ENCODE results near the gene SYT15.

Gene SYT15

GRCh38 chr10:46544989-46545791 is 33.7 kb upstream of the SYT15 start:
- no peak for DNase-seq (ENCODE audit: low read depth, low spot score)

- DNase-seq (ENCODE audit: low read depth, low spot score) = no peak
Observed at GRCh38 chr10:46545861-46546590, 32.9 kb upstream of the SYT15 start.

GRCh38 chr10:46546591-46547540 is 32.1 kb upstream of the SYT15 start:
- no peak for DNase-seq (ENCODE audit: low read depth, low spot score)

GRCh38 chr10:46547541-46548497 is 31.1 kb upstream of the SYT15 start:
- no peak for DNase-seq (ENCODE audit: low read depth, low spot score)

- DNase-seq (ENCODE audit: low read depth, low spot score) = no peak
Observed at GRCh38 chr10:46548498-46549090, 30.3 kb upstream of the SYT15 start.

GRCh38 chr10:46549171-46550075 is 29.5 kb upstream of the SYT15 start:
- no peak for DNase-seq (ENCODE audit: low read depth, low spot score)

GRCh38 chr10:46550076-46550790 is 28.7 kb upstream of the SYT15 start:
- DNase-seq (ENCODE audit: low read depth, low spot score) = no peak

- DNase-seq (ENCODE audit: low read depth, low spot score) = no peak
Observed at GRCh38 chr10:46550795-46551700, 27.9 kb upstream of the SYT15 start.

- no peak for DNase-seq (ENCODE audit: low read depth, low spot score)
Observed at GRCh38 chr10:46551701-46552525, 27.0 kb upstream of the SYT15 start.

GRCh38 chr10:46552526-46553237 is 26.2 kb upstream of the SYT15 start:
- no peak for DNase-seq (ENCODE audit: low read depth, low spot score)

GRCh38 chr10:46553238-46554049 is 25.5 kb upstream of the SYT15 start:
- DNase-seq (ENCODE audit: low read depth, low spot score) = no peak

- DNase-seq (ENCODE audit: low read depth, low spot score) = no peak
Observed at GRCh38 chr10:46554166-46554781, 24.7 kb upstream of the SYT15 start.

- no peak for DNase-seq (ENCODE audit: low read depth, low spot score)
Observed at GRCh38 chr10:46555366-46555712, 23.6 kb upstream of the SYT15 start.

GRCh38 chr10:46555713-46556514 is 23.0 kb upstream of the SYT15 start:
- no peak for DNase-seq (ENCODE audit: low read depth, low spot score)

Measured in activated CD4-positive, CD25-positive, alpha-beta regulatory T cell treated with anti-CD3 and anti-CD28 coated beads, Interleukin-2, amount 50 U/mL, for 16 hours (primary cell).